Kidney (tissue), 14 donors: ENCODE results near the gene CACNA1E. TPM values are rescaled to one million over a fixed set of nuclear protein-coding genes. Genes with fewer than 3 reads are reported as not detected.

Experiments used
- DNase-seq, 5 donors: peaks; one replicate each; pipeline ENCODE4 v3.0.0-alpha.2; 2013 to 2020
- FAIRE-seq: peaks from 2 replicates; lab custom pipeline; 2012; peaks lifted over from hg19 to GRCh38; lab: Jason Lieb, UNC
- H3K27ac ChIP-seq, 2 donors: one replicate each; pipeline ENCODE4 v1.7.0; 2013; ENCODE audit warnings: low read depth in 2 of 2, low read length in 2 of 2, inconsistent platforms in 1 of 2
- H3K27me3 ChIP-seq: one replicate; pipeline ENCODE4 v1.7.1; 2013; ENCODE audit warnings: low read length, inconsistent platforms; ENCODE audit not compliant: control insufficient read depth, insufficient read depth
- H3K36me3 ChIP-seq, 3 donors: one replicate each; pipeline versions ENCODE4 v1.7.0 to v1.7.1; 2013; ENCODE audit warnings: low read length in 3 of 3, control low read depth in 1 of 3, inconsistent platforms in 1 of 3; ENCODE audit not compliant: insufficient read depth in 3 of 3, control insufficient read depth in 2 of 3
- H3K4me1 ChIP-seq, 3 donors: one replicate each; pipeline versions ENCODE4 v1.7.0 to v1.7.1; 2013; ENCODE audit warnings: low read length in 3 of 3, inconsistent platforms in 1 of 3, low read depth in 1 of 3; ENCODE audit not compliant: control insufficient read depth in 2 of 3, insufficient read depth in 2 of 3
- H3K4me3 ChIP-seq, 3 donors: one replicate each; pipeline versions ENCODE4 v1.7.0 to v1.8.1; 2013; ENCODE audit warnings: low read length in 3 of 3, control low read depth in 1 of 3, inconsistent platforms in 1 of 3
- H3K9ac ChIP-seq, 3 donors: one replicate each; pipeline versions ENCODE4 v1.7.0 to v1.7.1; 2013; ENCODE audit warnings: low read length in 3 of 3, control low read depth in 1 of 3, inconsistent platforms in 1 of 3
- H3K9me3 ChIP-seq, 3 donors: one replicate each; pipeline versions ENCODE4 v1.7.0 to v1.7.1; 2013; ENCODE audit warnings: low read length in 3 of 3, control low read depth in 1 of 3, inconsistent platforms in 1 of 3; ENCODE audit not compliant: control insufficient read depth in 2 of 3, insufficient read depth in 1 of 3
- CTCF ChIP-seq: IDR thresholded peaks from 3 replicates; pipeline ENCODE4 v1.5.1; 2012; ENCODE audit warnings: mild to moderate bottlenecking, moderate library complexity, borderline replicate concordance; ENCODE audit not compliant: insufficient read depth; ENCODE audit errors: extremely low read depth
- intact Hi-C: fragments of 100-400 bp; cut with DNase I; formaldehyde crosslinking; loops from one replicate; pipeline ENCODE4 v1.11.1; 2022
- polyA plus RNA-seq: library from polyadenylated mRNA; stranded (reverse); fragments of 350-450 nt; fragmentation: Illumina TruSeq; extraction: RNeasy Lipid Tissue Mini Kit (QIAGEN cat#74804); gene quantifications from one replicate; pipeline ENCODE4 v1.2.3, GENCODE V29; 2014; ENCODE audit warnings: low read depth, low replicate concordance; ENCODE audit not compliant: insufficient read depth
- total RNA-seq: library from RNA; stranded (reverse); fragmentation: NEBNext Ultra II Directional; extraction: Animal tissue kit (Norgen Biotek cat#: 25700); gene quantifications from one replicate; pipeline ENCODE4 v1.2.1, GENCODE V29; 2021
- donor health status: control.
- donor health status: control.
- donor health status: control.
- donor health status: control.
- donor health status: control.
- donor health status: DM: yes; HTN: yes; CAD: no.
- donor health status: Normal renal cell carcinoma (clear cell type).

The CACNA1E gene
- total and polyA plus RNA-seq, 2 donors from 2014 or later: 0.19 TPM

DNA sequence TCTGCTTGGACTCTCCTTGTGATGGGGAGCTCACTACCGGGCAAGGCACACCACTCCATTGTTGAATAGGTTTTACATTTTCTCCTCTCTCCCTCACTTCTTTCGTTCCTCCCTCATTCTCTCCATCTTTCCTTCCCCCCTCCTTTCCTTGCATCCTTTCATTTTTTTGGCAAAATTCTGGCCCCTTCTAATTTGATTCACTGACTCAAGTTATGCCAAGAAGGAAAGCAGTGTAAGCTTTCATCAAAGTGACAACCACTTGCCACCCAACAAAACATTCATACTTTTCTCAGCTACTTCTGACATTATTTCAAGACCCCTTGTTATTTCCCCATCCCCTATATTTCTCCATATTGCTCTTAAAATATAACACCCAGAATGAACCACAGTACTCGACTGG lies 68.4 kb downstream of the CACNA1E start:
- Histone ChIP-seq H3K36me3 (no peaks in the 10 kb centered on the region), H3K27me3 (no peaks in the 10 kb centered on the region), H3K9ac (no peak overlapping the region), H3K9me3 (no peaks in the 10 kb centered on the region), H3K4me1 (no peaks in the 10 kb centered on the region), H3K27ac (no peak overlapping the region), H3K4me3 (no peak overlapping the region)
- TF ChIP-seq CTCF: no peak
- intact Hi-C loops: no loop called here
- no peak for FAIRE-seq
- no peak for DNase-seq

DNA sequence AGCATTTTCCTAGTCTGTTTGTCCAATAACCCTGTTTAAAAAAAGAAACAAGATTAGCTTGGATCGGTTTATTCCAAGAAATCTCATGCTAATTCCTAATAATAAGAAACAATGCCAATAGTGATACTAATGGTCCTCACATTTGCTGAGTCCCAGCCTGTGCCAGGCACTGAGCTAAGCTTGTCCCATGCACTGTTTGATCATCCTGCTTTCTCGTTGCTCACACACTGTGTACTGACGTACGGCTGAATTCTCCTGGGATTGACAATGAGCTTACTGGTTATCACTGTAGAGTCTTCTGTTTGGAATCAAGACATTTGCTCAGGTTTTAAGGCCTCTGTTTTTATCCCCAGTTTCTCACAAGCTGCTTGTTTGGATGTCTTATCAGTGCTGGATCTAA lies 71.1 kb downstream of the CACNA1E start:
- H3K36me3 ChIP-seq: no peaks in the 10 kb centered on the region
- no peak overlapping the region for H3K4me3 ChIP-seq
- H3K9ac ChIP-seq: no peak overlapping the region
- H3K9me3 ChIP-seq: no peaks in the 10 kb centered on the region
- intact Hi-C loops: no loop called here
- FAIRE-seq (no peak), DNase-seq (no peak)
- H3K4me1 ChIP-seq: no peaks in the 10 kb centered on the region
- H3K27ac ChIP-seq: no peak overlapping the region
- H3K27me3 ChIP-seq: no peaks in the 10 kb centered on the region
- no peak for TF ChIP-seq CTCF

- Histone ChIP-seq H3K9ac (no peak overlapping the region), H3K27ac (no peak overlapping the region), H3K4me1 (no peaks in the 10 kb centered on the region), H3K4me3 (no peak overlapping the region), H3K36me3 (no peaks in the 10 kb centered on the region), H3K9me3 (no peaks in the 10 kb centered on the region), H3K27me3 (no peaks in the 10 kb centered on the region)
- intact Hi-C loops: no loop called here
- TF ChIP-seq CTCF: no peak
- DNase-seq (peak in 3 of 5 donors; percentile 30 to 60 (median 60)), FAIRE-seq (no peak)
Measured at GRCh38 chr1:181556631-181557030, 73.3 kb downstream of the CACNA1E start.

GRCh38 chr1:181557313-181557712 lies 74.0 kb downstream of the CACNA1E start:
- no peak for TF ChIP-seq CTCF
- Histone ChIP-seq H3K36me3 (no peaks in the 10 kb centered on the region), H3K27me3 (no peaks in the 10 kb centered on the region), H3K4me1 (no peaks in the 10 kb centered on the region), H3K27ac (no peak overlapping the region), H3K4me3 (no peak overlapping the region), H3K9me3 (no peaks in the 10 kb centered on the region), H3K9ac (no peak overlapping the region)
- intact Hi-C loops: no loop called here
- no peak for DNase-seq
- no peak for FAIRE-seq
